ENCODE results near the gene SIK3.

SIK3 gene

GRCh38 chr11:116910378-116910777 lies 187.8 kb downstream of the SIK3 start:
- Histone ChIP-seq H3K36me3 (ENCODE audit: control insufficient read depth, insufficient read depth, low read length) (no peaks in the 10 kb centered on the region), H3K27me3 (ENCODE audit: control insufficient read depth, insufficient read depth, low read length) (no peaks in the 10 kb centered on the region), H3K27ac (ENCODE audit: low read depth, low read length) (no peak overlapping the region), H3K9ac (ENCODE audit: low read length) (no peak overlapping the region), H3K4me1 (ENCODE audit: control insufficient read depth, insufficient read depth, low read length) (no peaks in the 10 kb centered on the region), H3K4me3 (ENCODE audit: low read depth, low read length) (no peak overlapping the region), H3K9me3 (ENCODE audit: control insufficient read depth, insufficient read depth, low read depth, low read length) (no peaks in the 10 kb centered on the region)

- H3K4me1 ChIP-seq (ENCODE audit: control insufficient read depth, insufficient read depth, low read length): no peaks in the 10 kb centered on the region
- H3K36me3 ChIP-seq (ENCODE audit: control insufficient read depth, insufficient read depth, low read length): no peaks in the 10 kb centered on the region
- H3K9ac ChIP-seq (ENCODE audit: low read length): no peak overlapping the region
- no peaks in the 10 kb centered on the region for H3K9me3 ChIP-seq (ENCODE audit: control insufficient read depth, insufficient read depth, low read depth, low read length)
- H3K27me3 ChIP-seq (ENCODE audit: control insufficient read depth, insufficient read depth, low read length): no peaks in the 10 kb centered on the region
- H3K4me3 ChIP-seq (ENCODE audit: low read depth, low read length): no peak overlapping the region
- no peak overlapping the region for H3K27ac ChIP-seq (ENCODE audit: low read depth, low read length)
Observed at GRCh38 chr11:116909245-116909644, 189.0 kb downstream of the SIK3 start.

GRCh38 chr11:116906479-116906878 lies 191.7 kb downstream of the SIK3 start:
- Histone ChIP-seq H3K27me3 (ENCODE audit: control insufficient read depth, insufficient read depth, low read length) (no peaks in the 10 kb centered on the region), H3K27ac (ENCODE audit: low read depth, low read length) (no peak overlapping the region), H3K9ac (ENCODE audit: low read length) (no peak overlapping the region), H3K4me3 (ENCODE audit: low read depth, low read length) (no peak overlapping the region), H3K36me3 (ENCODE audit: control insufficient read depth, insufficient read depth, low read length) (no peaks in the 10 kb centered on the region), H3K9me3 (ENCODE audit: control insufficient read depth, insufficient read depth, low read depth, low read length) (no peaks in the 10 kb centered on the region), H3K4me1 (ENCODE audit: control insufficient read depth, insufficient read depth, low read length) (no peaks in the 10 kb centered on the region)

- H3K4me1 ChIP-seq (ENCODE audit: control insufficient read depth, insufficient read depth, low read length): no peaks in the 10 kb centered on the region
- H3K27me3 ChIP-seq (ENCODE audit: control insufficient read depth, insufficient read depth, low read length): no peaks in the 10 kb centered on the region
- peaks cover 4% of the 10 kb centered on the region; the same call in 1 of the 2 replicates for H3K9me3 ChIP-seq (ENCODE audit: control insufficient read depth, insufficient read depth, low read depth, low read length)
- H3K36me3 ChIP-seq (ENCODE audit: control insufficient read depth, insufficient read depth, low read length): no peaks in the 10 kb centered on the region
- H3K9ac ChIP-seq (ENCODE audit: low read length): no peak overlapping the region
- H3K27ac ChIP-seq (ENCODE audit: low read depth, low read length): no peak overlapping the region
- no peak overlapping the region for H3K4me3 ChIP-seq (ENCODE audit: low read depth, low read length)
Observed at GRCh38 chr11:116903090-116903489, 195.1 kb downstream of the SIK3 start.

GRCh38 chr11:116901964-116902688 lies 196.1 kb downstream of the SIK3 start:
- H3K36me3 ChIP-seq (ENCODE audit: control insufficient read depth, insufficient read depth, low read length): no peaks in the 10 kb centered on the region
- H3K27me3 ChIP-seq (ENCODE audit: control insufficient read depth, insufficient read depth, low read length): no peaks in the 10 kb centered on the region
- H3K4me3 ChIP-seq (ENCODE audit: low read depth, low read length): no peak overlapping the region
- no peak overlapping the region for H3K9ac ChIP-seq (ENCODE audit: low read length)
- H3K4me1 ChIP-seq (ENCODE audit: control insufficient read depth, insufficient read depth, low read length): no peaks in the 10 kb centered on the region
- no peak overlapping the region for H3K27ac ChIP-seq (ENCODE audit: low read depth, low read length)
- H3K9me3 ChIP-seq (ENCODE audit: control insufficient read depth, insufficient read depth, low read depth, low read length): peaks cover 4% of the 10 kb centered on the region; the same call in 1 of the 2 replicates

- Histone ChIP-seq H3K36me3 (ENCODE audit: control insufficient read depth, insufficient read depth, low read length) (peaks cover 6% of the 10 kb centered on the region), H3K9ac (ENCODE audit: low read length) (no peak overlapping the region), H3K4me1 (ENCODE audit: control insufficient read depth, insufficient read depth, low read length) (no peaks in the 10 kb centered on the region), H3K27me3 (ENCODE audit: control insufficient read depth, insufficient read depth, low read length) (no peaks in the 10 kb centered on the region), H3K9me3 (ENCODE audit: control insufficient read depth, insufficient read depth, low read depth, low read length) (peaks cover 4% of the 10 kb centered on the region; the same call in 1 of the 2 replicates), H3K4me3 (ENCODE audit: low read depth, low read length) (no peak overlapping the region), H3K27ac (ENCODE audit: low read depth, low read length) (no peak overlapping the region)
Observed at GRCh38 chr11:116901211-116901610, 197.0 kb downstream of the SIK3 start.

- Histone ChIP-seq H3K27me3 (ENCODE audit: control insufficient read depth, insufficient read depth, low read length) (no peaks in the 10 kb centered on the region), H3K4me3 (ENCODE audit: low read depth, low read length) (no peak overlapping the region), H3K9me3 (ENCODE audit: control insufficient read depth, insufficient read depth, low read depth, low read length) (peaks cover 4% of the 10 kb centered on the region; the same call in 1 of the 2 replicates), H3K27ac (ENCODE audit: low read depth, low read length) (no peak overlapping the region), H3K4me1 (ENCODE audit: control insufficient read depth, insufficient read depth, low read length) (no peaks in the 10 kb centered on the region), H3K36me3 (ENCODE audit: control insufficient read depth, insufficient read depth, low read length) (peaks cover 30% of the 10 kb centered on the region), H3K9ac (ENCODE audit: low read length) (no peak overlapping the region)
Observed at GRCh38 chr11:116896211-116896610, 202.0 kb downstream of the SIK3 start.

GRCh38 chr11:116895048-116895757 lies 203.0 kb downstream of the SIK3 start:
- Histone ChIP-seq H3K9ac (ENCODE audit: low read length) (no peak overlapping the region), H3K9me3 (ENCODE audit: control insufficient read depth, insufficient read depth, low read depth, low read length) (peaks cover 4% of the 10 kb centered on the region; the same call in 1 of the 2 replicates), H3K27me3 (ENCODE audit: control insufficient read depth, insufficient read depth, low read length) (no peaks in the 10 kb centered on the region), H3K4me3 (ENCODE audit: low read depth, low read length) (no peak overlapping the region), H3K4me1 (ENCODE audit: control insufficient read depth, insufficient read depth, low read length) (no peaks in the 10 kb centered on the region), H3K27ac (ENCODE audit: low read depth, low read length) (no peak overlapping the region), H3K36me3 (ENCODE audit: control insufficient read depth, insufficient read depth, low read length) (peaks cover 30% of the 10 kb centered on the region)

- no peak overlapping the region for H3K4me3 ChIP-seq (ENCODE audit: low read depth, low read length)
- no peaks in the 10 kb centered on the region for H3K4me1 ChIP-seq (ENCODE audit: control insufficient read depth, insufficient read depth, low read length)
- H3K27me3 ChIP-seq (ENCODE audit: control insufficient read depth, insufficient read depth, low read length): no peaks in the 10 kb centered on the region
- no peaks in the 10 kb centered on the region for H3K9me3 ChIP-seq (ENCODE audit: control insufficient read depth, insufficient read depth, low read depth, low read length)
- H3K36me3 ChIP-seq (ENCODE audit: control insufficient read depth, insufficient read depth, low read length): peaks cover 30% of the 10 kb centered on the region
- no peak overlapping the region for H3K27ac ChIP-seq (ENCODE audit: low read depth, low read length)
- H3K9ac ChIP-seq (ENCODE audit: low read length): no peak overlapping the region
Observed at GRCh38 chr11:116893906-116894305, 204.3 kb downstream of the SIK3 start.

- H3K27me3 ChIP-seq (ENCODE audit: control insufficient read depth, insufficient read depth, low read length): no peaks in the 10 kb centered on the region
- no peaks in the 10 kb centered on the region for H3K9me3 ChIP-seq (ENCODE audit: control insufficient read depth, insufficient read depth, low read depth, low read length)
- H3K27ac ChIP-seq (ENCODE audit: low read depth, low read length): no peak overlapping the region
- H3K4me1 ChIP-seq (ENCODE audit: control insufficient read depth, insufficient read depth, low read length): no peaks in the 10 kb centered on the region
- peaks cover 30% of the 10 kb centered on the region for H3K36me3 ChIP-seq (ENCODE audit: control insufficient read depth, insufficient read depth, low read length)
- H3K4me3 ChIP-seq (ENCODE audit: low read depth, low read length): no peak overlapping the region
- no peak overlapping the region for H3K9ac ChIP-seq (ENCODE audit: low read length)
Observed at GRCh38 chr11:116893437-116893836, 204.8 kb downstream of the SIK3 start.

- H3K27ac ChIP-seq (ENCODE audit: low read depth, low read length): no peak overlapping the region
Observed at GRCh38 chr11:116892374-116892773, 205.9 kb downstream of the SIK3 start.

More at GRCh38 chr11:116892374-116892773, 205.9 kb downstream of the SIK3 start:
- peaks cover 30% of the 10 kb centered on the region for H3K36me3 ChIP-seq (ENCODE audit: control insufficient read depth, insufficient read depth, low read length)
- H3K4me1 ChIP-seq (ENCODE audit: control insufficient read depth, insufficient read depth, low read length): no peaks in the 10 kb centered on the region
- H3K4me3 ChIP-seq (ENCODE audit: low read depth, low read length): no peak overlapping the region
- no peak overlapping the region for H3K9ac ChIP-seq (ENCODE audit: low read length)
- no peaks in the 10 kb centered on the region for H3K27me3 ChIP-seq (ENCODE audit: control insufficient read depth, insufficient read depth, low read length)
- no peaks in the 10 kb centered on the region for H3K9me3 ChIP-seq (ENCODE audit: control insufficient read depth, insufficient read depth, low read depth, low read length)
